ENCODE data around the gene NR1I3. TPM values are rescaled to one million over a fixed set of nuclear protein-coding genes. Genes with fewer than 3 reads are reported as not detected.

NR1I3 gene
- polyA plus RNA-seq, 1 of the 3 experiments (the other 2 are of a cell fraction), result not detected

GRCh38 chr1:161215076-161215475 lies 22.9 kb downstream of the NR1I3 start, which contains the start of gene FCER1G (continued):
- TF ChIP-seq FOXM1 (IDR thresholded peaks at IDR 0.05; ENCODE audit: low read depth), result no peak

GRCh38 chr1:161214369-161214768 lies 23.6 kb downstream of the NR1I3 start:
- H3K27ac ChIP-seq (ENCODE audit: low read depth in 2 of 2, low read length in 1 of 2), result no peak overlapping the region
- no peaks in the 10 kb centered on the region for H3K9me3 ChIP-seq
- H3K9ac ChIP-seq, result no peak overlapping the region
- H3F3A ChIP-seq (replicated peaks; ENCODE audit: insufficient read depth), result peaks cover 4% of the 10 kb centered on the region
- H2AFZ ChIP-seq (ENCODE audit: low read depth), result no peak overlapping the region
- POLR2A ChIA-PET, result no interaction called here
- H4K20me1 ChIP-seq (ENCODE audit: insufficient read depth), result no peaks in the 10 kb centered on the region
- WGBS (ENCODE audit: low lambda C conversion rate), result 99% methylated on average over 9 of the region's 9 CpGs
- no peak for DNase-seq
- no peak overlapping the region for H3K4me2 ChIP-seq
- H3K27me3 ChIP-seq (ENCODE audit: insufficient read depth), result no peaks in the 10 kb centered on the region
- H3K36me3 ChIP-seq (replicated peaks in 1 of 2; ENCODE audit: control insufficient read depth in 1 of 2, insufficient read depth in 2 of 2, low read length in 1 of 2), result peaks cover 44 to 51% of the 10 kb centered on the region in 2 experiments
- no peak overlapping the region for H3K4me3 ChIP-seq (ENCODE audit: low read depth in 2 of 2, low read length in 1 of 2)
- no peaks in the 10 kb centered on the region; a peak in 1 of 4 replicates for H3K4me1 ChIP-seq (ENCODE audit: control insufficient read depth in 1 of 2, insufficient read depth in 2 of 2, low read depth in 1 of 2, low read length in 1 of 2)
- H3K9me2 ChIP-seq, result no peaks in the 10 kb centered on the region
- H3K79me2 ChIP-seq (ENCODE audit: insufficient read depth), result 0 out of 2 replicates have a peak, but pooled peaks cover 4% of the 10 kb centered on the region
- CTCF ChIA-PET, result interaction anchor here (6.0 kb wide), 1 partner anchor 12 kb away, joined by 32 read pairs; the partner anchor contains the start of gene TOMM40L
- TF ChIP-seq FOXM1 (IDR thresholded peaks at IDR 0.05; ENCODE audit: low read depth) (no peak), CHD2 (IDR thresholded peaks at IDR 0.05; ENCODE audit: low read length, partially characterized antibody) (no peak), GATA2 (CRISPR knock-in tag; IDR thresholded peaks at IDR 0.05) (no peak), MXI1 (IDR thresholded peaks at IDR 0.05; ENCODE audit: low read depth, low read length) (no peak), SIN3A (IDR thresholded peaks at IDR 0.05; ENCODE audit: borderline replicate concordance, low read depth, low read length) (no peak), ZBTB33 (IDR thresholded peaks at IDR 0.05; ENCODE audit: borderline replicate concordance, low read depth) (no peak), MAX (IDR thresholded peaks at IDR 0.05; ENCODE audit: low read depth) (no peak), GABPA (IDR thresholded peaks at IDR 0.05; ENCODE audit: low read depth) (no peak), EZH2phosphoT487 (IDR thresholded peaks at IDR 0.05; ENCODE audit: borderline replicate concordance, low read depth) (no peak), USF1 (IDR thresholded peaks at IDR 0.05; ENCODE audit: borderline replicate concordance, low read depth) (no peak), RFX5 (IDR thresholded peaks at IDR 0.05; ENCODE audit: low read length) (no peak), CTCF (IDR thresholded peaks at IDR 0.05) (no peak), ELF1 (IDR thresholded peaks at IDR 0.05) (no peak), YY1 (IDR thresholded peaks at IDR 0.05; ENCODE audit: low read depth) (no peak), RAD21 (IDR thresholded peaks at IDR 0.05; ENCODE audit: low read length) (no peak), NRF1 (IDR thresholded peaks at IDR 0.05; ENCODE audit: low read depth, low read length) (no peak), IRF3 (IDR thresholded peaks at IDR 0.05; ENCODE audit: low read depth, low read length) (no peak), PBX3 (IDR thresholded peaks at IDR 0.05) (no peak), TCF12 (IDR thresholded peaks at IDR 0.05) (no peak), FOXJ3 (CRISPR knock-in tag; IDR thresholded peaks at IDR 0.05) (no peak)
